MM.1S (cell line): ENCODE results near the gene IP6K1.

Experiments used
- DNase-seq: peaks from one replicate; pipeline ENCODE4 v3.0.0-alpha.2; 2015
- H2AFZ ChIP-seq: fragments of 300-600 bp; sonication (generic); 2 replicates; pipeline ENCODE4 v1.6.0; 2016; ENCODE audit warnings: antibody characterized with exemption, low read length
- H3F3A ChIP-seq: fragments of 300-600 bp; sonication (generic); 2 replicates; pipeline ENCODE4 v1.6.1; 2016; ENCODE audit warnings: mild to moderate bottlenecking, antibody characterized with exemption, low read length, moderate library complexity, mixed read lengths; ENCODE audit not compliant: insufficient read depth
- H3K27ac ChIP-seq: fragments of 300-600 bp; sonication (generic); 2 replicates; pipeline ENCODE4 v1.5.1; 2016; ENCODE audit warnings: mild to moderate bottlenecking, low read length
- H3K27me3 ChIP-seq: fragments of 300-600 bp; sonication (generic); replicated peaks from 2 replicates; pipeline ENCODE4 v1.6.0; 2016; ENCODE audit warnings: low read length; ENCODE audit not compliant: insufficient read depth
- H3K36me3 ChIP-seq: fragments of 300-600 bp; sonication (generic); replicated peaks from 2 replicates; pipeline ENCODE4 v1.6.1; 2016; ENCODE audit warnings: mild to moderate bottlenecking, low read length, mixed read lengths; ENCODE audit not compliant: insufficient read depth
- H3K4me1 ChIP-seq: fragments of 300-600 bp; sonication (generic); 2 replicates; pipeline ENCODE4 v1.6.1; 2016; ENCODE audit warnings: low read length, mixed read lengths
- H3K4me2 ChIP-seq: fragments of 300-600 bp; sonication (generic); 2 replicates; pipeline ENCODE4 v1.6.0; 2016; ENCODE audit warnings: low read depth, low read length
- H3K4me3 ChIP-seq: fragments of 300-600 bp; sonication (generic); 2 replicates; pipeline ENCODE4 v1.5.1; 2016; ENCODE audit warnings: low read length, mixed read lengths
- H3K79me2 ChIP-seq: fragments of 300-600 bp; sonication (generic); 2 replicates; pipeline ENCODE4 v1.6.1; 2016; ENCODE audit warnings: mixed run types, low read length, mixed read lengths
- H3K9ac ChIP-seq: fragments of 300-600 bp; sonication (generic); 2 replicates; pipeline ENCODE4 v1.6.1; 2016; ENCODE audit warnings: low read length, mixed read lengths
- H3K9me2 ChIP-seq: fragments of 300-600 bp; sonication (generic); replicated peaks from 2 replicates; pipeline ENCODE4 v1.6.1; 2016; ENCODE audit warnings: mild to moderate bottlenecking, low read length, mixed read lengths; ENCODE audit not compliant: insufficient read depth
- H3K9me3 ChIP-seq: fragments of 300-600 bp; sonication (generic); replicated peaks from 2 replicates; pipeline ENCODE4 v1.6.1; 2016; ENCODE audit warnings: mild to moderate bottlenecking, low read length, mixed read lengths; ENCODE audit not compliant: insufficient read depth
- H4K20me1 ChIP-seq: fragments of 300-600 bp; sonication (generic); 2 replicates; pipeline ENCODE4 v1.6.1; 2016; ENCODE audit warnings: mild to moderate bottlenecking, low read length, moderate library complexity, mixed read lengths; ENCODE audit not compliant: insufficient read depth
- EZH2 ChIP-seq: fragments of 300-600 bp; sonication (generic); optimal IDR thresholded peaks from 2 replicates; pipeline ENCODE3; 2017; ENCODE audit warnings: low read depth, mild to moderate bottlenecking, antibody characterized with exemption, low read length, mixed read lengths
- EZH2phosphoT487 ChIP-seq: fragments of 300-600 bp; sonication (generic); IDR thresholded peaks from 2 replicates; pipeline ENCODE4 v1.6.1; 2018; ENCODE audit warnings: antibody characterized with exemption, low read length
- TF ChIP-seq, protein P1 (sequence below): fragments of 300-600 bp; sonication (generic); IDR thresholded peaks from 2 replicates; pipeline ENCODE4 v1.5.1; 2016; ENCODE audit warnings: antibody characterized with exemption, low read length, mixed read lengths

The IP6K1 gene

DNA sequence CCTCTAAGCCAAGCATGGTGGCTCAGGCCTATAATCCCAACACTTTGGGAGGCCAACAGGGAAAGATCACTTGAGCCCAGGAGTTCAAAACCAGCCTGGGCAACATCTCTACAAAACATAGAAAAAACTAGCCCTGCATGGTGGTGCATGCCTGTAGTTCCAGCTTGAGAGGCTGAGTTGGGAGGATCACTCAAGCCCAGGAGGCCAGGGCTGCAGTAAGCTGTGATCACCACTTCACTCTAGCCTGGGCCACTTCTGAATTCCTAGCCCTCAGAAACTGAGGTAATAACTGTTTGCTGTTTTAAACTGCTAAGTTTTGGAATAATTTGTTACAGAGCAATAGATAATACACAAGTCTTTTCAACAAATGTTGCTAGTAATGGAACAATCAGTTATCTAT, 16.4 kb downstream of the IP6K1 start:
- H3K4me2 ChIP-seq: no peak overlapping the region
- no peaks in the 10 kb centered on the region for H3K36me3 ChIP-seq
- H3K27ac ChIP-seq: no peak overlapping the region
- no peaks in the 10 kb centered on the region for H3K27me3 ChIP-seq
- H3K79me2 ChIP-seq: peaks cover 80% of the 10 kb centered on the region
- H3K4me1 ChIP-seq: no peaks in the 10 kb centered on the region
- no peak for DNase-seq
- no peaks in the 10 kb centered on the region; the same call in 1 of the 2 replicates for H3F3A ChIP-seq
- H2AFZ ChIP-seq: no peak overlapping the region
- TF ChIP-seq EZH2phosphoT487 (no peak), EZH2 (no peak)
- TF ChIP-seq, protein P1, sequence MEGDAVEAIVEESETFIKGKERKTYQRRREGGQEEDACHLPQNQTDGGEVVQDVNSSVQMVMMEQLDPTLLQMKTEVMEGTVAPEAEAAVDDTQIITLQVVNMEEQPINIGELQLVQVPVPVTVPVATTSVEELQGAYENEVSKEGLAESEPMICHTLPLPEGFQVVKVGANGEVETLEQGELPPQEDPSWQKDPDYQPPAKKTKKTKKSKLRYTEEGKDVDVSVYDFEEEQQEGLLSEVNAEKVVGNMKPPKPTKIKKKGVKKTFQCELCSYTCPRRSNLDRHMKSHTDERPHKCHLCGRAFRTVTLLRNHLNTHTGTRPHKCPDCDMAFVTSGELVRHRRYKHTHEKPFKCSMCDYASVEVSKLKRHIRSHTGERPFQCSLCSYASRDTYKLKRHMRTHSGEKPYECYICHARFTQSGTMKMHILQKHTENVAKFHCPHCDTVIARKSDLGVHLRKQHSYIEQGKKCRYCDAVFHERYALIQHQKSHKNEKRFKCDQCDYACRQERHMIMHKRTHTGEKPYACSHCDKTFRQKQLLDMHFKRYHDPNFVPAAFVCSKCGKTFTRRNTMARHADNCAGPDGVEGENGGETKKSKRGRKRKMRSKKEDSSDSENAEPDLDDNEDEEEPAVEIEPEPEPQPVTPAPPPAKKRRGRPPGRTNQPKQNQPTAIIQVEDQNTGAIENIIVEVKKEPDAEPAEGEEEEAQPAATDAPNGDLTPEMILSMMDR: no peak
- H3K9ac ChIP-seq: no peak overlapping the region
- no peak overlapping the region for H3K4me3 ChIP-seq
- no peaks in the 10 kb centered on the region for H3K9me3 ChIP-seq
- peaks cover 27% of the 10 kb centered on the region for H4K20me1 ChIP-seq
- H3K9me2 ChIP-seq: no peaks in the 10 kb centered on the region

DNA sequence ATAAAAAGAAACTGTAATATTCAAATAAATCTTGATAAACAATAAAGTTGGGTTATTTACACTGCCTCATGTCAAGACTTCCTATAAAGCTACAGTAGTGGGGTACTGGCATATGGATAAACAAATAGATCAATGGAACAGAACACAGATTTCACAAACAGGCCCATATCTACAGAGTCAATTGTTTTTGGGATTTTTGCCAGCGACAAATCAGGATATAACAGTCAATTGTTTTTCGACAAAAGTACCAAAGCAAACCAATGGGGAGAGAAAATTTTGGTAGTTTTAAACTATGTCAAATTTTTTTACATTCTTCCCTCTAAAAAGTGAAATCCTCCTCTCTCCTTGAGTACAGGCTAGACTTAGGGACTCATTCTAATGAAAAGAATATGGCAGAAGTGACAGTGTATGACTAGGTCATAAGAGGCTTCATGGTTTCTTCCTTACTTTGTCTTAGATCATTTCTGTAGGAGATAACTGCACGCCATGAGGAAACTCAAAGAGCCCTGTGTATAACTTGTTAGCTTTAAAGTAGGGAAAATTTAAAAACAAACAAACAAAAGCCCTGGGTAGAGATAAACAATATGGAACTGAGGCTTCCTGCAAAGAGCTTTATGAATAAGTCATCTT, 16.9 kb downstream of the IP6K1 start:
- H3K9me2 ChIP-seq: no peaks in the 10 kb centered on the region
- H3K27ac ChIP-seq: no peak overlapping the region
- no peaks in the 10 kb centered on the region for H3K36me3 ChIP-seq
- H3F3A ChIP-seq: no peaks in the 10 kb centered on the region; the same call in 1 of the 2 replicates
- H2AFZ ChIP-seq: no peak overlapping the region
- no peak for TF ChIP-seq EZH2phosphoT487
- TF ChIP-seq, protein P1: no peak
- TF ChIP-seq EZH2: no peak
- H3K79me2 ChIP-seq: peaks cover 81% of the 10 kb centered on the region
- H3K9me3 ChIP-seq: no peaks in the 10 kb centered on the region
- H3K4me3 ChIP-seq: no peak overlapping the region
- no peak overlapping the region for H3K9ac ChIP-seq
- H3K27me3 ChIP-seq: no peaks in the 10 kb centered on the region
- no peak overlapping the region for H3K4me2 ChIP-seq
- H4K20me1 ChIP-seq: peaks cover 22% of the 10 kb centered on the region
- no peak for DNase-seq
- no peaks in the 10 kb centered on the region for H3K4me1 ChIP-seq

DNA sequence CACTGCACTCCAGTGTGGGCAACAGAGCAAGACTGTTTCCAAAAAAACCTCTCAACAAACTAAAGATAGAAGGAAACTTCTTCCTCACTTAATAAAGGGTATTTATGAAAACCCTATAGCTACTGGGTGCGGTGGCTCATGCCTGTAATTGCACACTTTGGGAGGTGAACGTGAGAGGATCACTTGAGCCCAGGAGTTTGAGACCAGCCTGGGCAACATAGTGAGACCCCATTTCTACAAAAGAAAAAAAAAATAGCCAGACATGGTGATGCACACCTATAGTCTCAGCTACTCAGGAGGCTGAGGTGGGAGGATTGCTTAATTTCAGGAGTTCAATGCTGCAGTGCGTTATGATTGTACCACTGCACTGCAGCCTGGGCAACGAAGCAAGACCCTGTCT, 22.4 kb downstream of the IP6K1 start:
- TF ChIP-seq, protein P1: no peak
- TF ChIP-seq EZH2: no peak
- Histone ChIP-seq H3K9me3 (no peaks in the 10 kb centered on the region), H3K27ac (no peak overlapping the region), H3K9me2 (no peaks in the 10 kb centered on the region), H3K4me2 (no peak overlapping the region), H3K27me3 (no peaks in the 10 kb centered on the region), H3K79me2 (peaks cover 72% of the 10 kb centered on the region), H3K4me3 (no peak overlapping the region), H3F3A (no peaks in the 10 kb centered on the region), H3K4me1 (no peaks in the 10 kb centered on the region), H3K9ac (no peak overlapping the region), H2AFZ (no peak overlapping the region), H4K20me1 (peaks cover 9% of the 10 kb centered on the region), H3K36me3 (no peaks in the 10 kb centered on the region; the same call in 1 of the 2 replicates)
- DNase-seq: no peak
